HG03175 (cell line): Measurements from ENCODE around the gene FHDC1.
"Not testable (repeated sequence)": the region's sequence is repeated elsewhere in the genome, so short reads cannot be mapped to it uniquely, and the experiment has no call there.

Experiments used
- ATAC-seq: cut with Tn5 transposase; IDR thresholded peaks from one replicate; pipeline ENCODE4 v1.9.1; 2021; ENCODE audit warnings: mild to moderate bottlenecking, moderate library complexity; ENCODE audit not compliant: unreplicated experiment

FHDC1 gene

GRCh38 chr4:152935631-152936445 is at the start of gene FHDC1:
Gene FHDC1, plus strand, starts transcription at chr4:152936323. Its CDS starts 6,735 bp downstream, at chr4:152943058.
- no peak for ATAC-seq

- no peak for ATAC-seq
Measured at GRCh38 chr4:152887981-152888380, 48.1 kb upstream of the FHDC1 start.

- no peak for ATAC-seq
Measured at GRCh38 chr4:152892974-152893373, 43.1 kb upstream of the FHDC1 start.

GRCh38 chr4:152894673-152895072 is 41.5 kb upstream of the FHDC1 start:
- no peak for ATAC-seq

GRCh38 chr4:152896811-152897210 is 39.3 kb upstream of the FHDC1 start:
- no peak for ATAC-seq

GRCh38 chr4:152898133-152898532 is 38.0 kb upstream of the FHDC1 start:
- not testable (repeated sequence) for ATAC-seq

- no peak for ATAC-seq
Measured at GRCh38 chr4:152898606-152899005, 37.5 kb upstream of the FHDC1 start.

GRCh38 chr4:152900395-152900794 is 35.7 kb upstream of the FHDC1 start:
- ATAC-seq: no peak

- ATAC-seq: no peak
Measured at GRCh38 chr4:152901205-152901604, 34.9 kb upstream of the FHDC1 start.

GRCh38 chr4:152903658-152904057 is 32.5 kb upstream of the FHDC1 start:
- ATAC-seq: no peak

- no peak for ATAC-seq
Measured at GRCh38 chr4:152909901-152910300, 26.2 kb upstream of the FHDC1 start.

- ATAC-seq: no peak
Measured at GRCh38 chr4:152910521-152910920, 25.6 kb upstream of the FHDC1 start.

- no peak for ATAC-seq
Measured at GRCh38 chr4:152917543-152918395, 18.4 kb upstream of the FHDC1 start.

GRCh38 chr4:152919826-152920225 is 16.3 kb upstream of the FHDC1 start:
- no peak for ATAC-seq

- no peak for ATAC-seq
Measured at GRCh38 chr4:152920768-152921167, 15.4 kb upstream of the FHDC1 start.

- no peak for ATAC-seq
Measured at GRCh38 chr4:152921284-152921683, 14.8 kb upstream of the FHDC1 start.

- ATAC-seq: no peak
Measured at GRCh38 chr4:152925851-152926250, 10.3 kb upstream of the FHDC1 start.

GRCh38 chr4:152926959-152927358 is 9.2 kb upstream of the FHDC1 start:
- ATAC-seq: no peak

GRCh38 chr4:152927737-152928136 is 8.4 kb upstream of the FHDC1 start:
- no peak for ATAC-seq

- no peak for ATAC-seq
Measured at GRCh38 chr4:152928286-152928685, 7.8 kb upstream of the FHDC1 start.

- no peak for ATAC-seq
Measured at GRCh38 chr4:152929888-152930287, 6.2 kb upstream of the FHDC1 start.

GRCh38 chr4:152935143-152935542 is 980 bp upstream of the FHDC1 start:
- ATAC-seq: no peak
